Measurements from ENCODE around the gene OPN3. TPM values are rescaled to one million over a fixed set of nuclear protein-coding genes. Genes with fewer than 3 reads are reported as not detected.

The OPN3 gene
- total RNA-seq, 1 donor from 2014 or later = 12.5 TPM

DNA sequence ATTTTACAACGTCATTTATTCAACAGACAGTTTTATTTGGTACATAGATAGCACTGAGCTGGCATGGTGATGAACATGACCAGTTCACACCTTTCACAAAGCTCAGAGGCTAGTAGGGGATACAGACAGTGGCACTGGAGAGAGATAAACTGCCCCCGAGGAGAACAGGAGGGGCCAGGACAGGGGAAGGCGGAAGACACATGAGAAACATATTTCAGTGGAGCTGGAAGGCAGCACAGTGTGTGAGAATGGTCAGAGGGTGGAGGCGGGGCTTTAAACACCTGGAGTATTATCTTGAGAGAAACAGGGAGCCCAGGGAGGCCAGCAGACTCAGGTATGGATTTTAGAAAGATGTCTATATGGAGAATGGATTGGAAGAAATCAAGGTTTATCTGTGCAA, 49.5 kb downstream of the OPN3 start:
- Mint-ChIP-seq H3K4me3 (ENCODE audit: unreplicated experiment) (no peak overlapping the region), H3K9me3 (ENCODE audit: unreplicated experiment) (no peaks in the 10 kb centered on the region), H3K4me1 (ENCODE audit: low read depth, unreplicated experiment) (no peaks in the 10 kb centered on the region), H3K27ac (ENCODE audit: unreplicated experiment) (no peak overlapping the region), H3K27me3 (ENCODE audit: unreplicated experiment) (no peaks in the 10 kb centered on the region), H3K36me3 (ENCODE audit: unreplicated experiment) (no peaks in the 10 kb centered on the region)
- DNase-seq = no peak
- TF ChIP-seq, protein P1, sequence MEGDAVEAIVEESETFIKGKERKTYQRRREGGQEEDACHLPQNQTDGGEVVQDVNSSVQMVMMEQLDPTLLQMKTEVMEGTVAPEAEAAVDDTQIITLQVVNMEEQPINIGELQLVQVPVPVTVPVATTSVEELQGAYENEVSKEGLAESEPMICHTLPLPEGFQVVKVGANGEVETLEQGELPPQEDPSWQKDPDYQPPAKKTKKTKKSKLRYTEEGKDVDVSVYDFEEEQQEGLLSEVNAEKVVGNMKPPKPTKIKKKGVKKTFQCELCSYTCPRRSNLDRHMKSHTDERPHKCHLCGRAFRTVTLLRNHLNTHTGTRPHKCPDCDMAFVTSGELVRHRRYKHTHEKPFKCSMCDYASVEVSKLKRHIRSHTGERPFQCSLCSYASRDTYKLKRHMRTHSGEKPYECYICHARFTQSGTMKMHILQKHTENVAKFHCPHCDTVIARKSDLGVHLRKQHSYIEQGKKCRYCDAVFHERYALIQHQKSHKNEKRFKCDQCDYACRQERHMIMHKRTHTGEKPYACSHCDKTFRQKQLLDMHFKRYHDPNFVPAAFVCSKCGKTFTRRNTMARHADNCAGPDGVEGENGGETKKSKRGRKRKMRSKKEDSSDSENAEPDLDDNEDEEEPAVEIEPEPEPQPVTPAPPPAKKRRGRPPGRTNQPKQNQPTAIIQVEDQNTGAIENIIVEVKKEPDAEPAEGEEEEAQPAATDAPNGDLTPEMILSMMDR (IDR thresholded peaks at IDR 0.05; ENCODE audit: partially characterized antibody, unreplicated experiment) = no peak

DNA sequence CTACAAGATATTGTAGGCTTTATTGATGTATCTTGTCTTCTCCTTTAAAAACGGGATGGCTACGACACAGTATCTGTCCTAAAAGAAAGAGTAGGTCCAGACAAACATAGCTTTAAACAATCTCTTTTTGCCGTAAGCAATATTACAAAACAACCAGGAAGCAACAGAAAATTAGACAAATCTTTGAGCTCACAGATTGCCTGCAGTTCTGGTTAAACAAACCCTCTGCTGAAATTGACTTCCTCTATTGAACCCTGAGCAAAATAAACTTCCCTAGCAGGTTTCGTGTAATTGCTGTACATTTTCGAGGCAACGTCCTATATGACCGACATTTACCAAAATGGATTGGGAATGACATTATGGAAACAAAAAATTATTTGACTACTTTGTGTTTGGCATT, 50.6 kb downstream of the OPN3 start:
- Mint-ChIP-seq H3K27me3 (ENCODE audit: unreplicated experiment) (no peaks in the 10 kb centered on the region), H3K9me3 (ENCODE audit: unreplicated experiment) (no peaks in the 10 kb centered on the region), H3K36me3 (ENCODE audit: unreplicated experiment) (no peaks in the 10 kb centered on the region), H3K4me1 (ENCODE audit: low read depth, unreplicated experiment) (no peaks in the 10 kb centered on the region), H3K27ac (ENCODE audit: unreplicated experiment) (no peak overlapping the region), H3K4me3 (ENCODE audit: unreplicated experiment) (no peak overlapping the region)
- TF ChIP-seq, protein P1 (IDR thresholded peaks at IDR 0.05; ENCODE audit: partially characterized antibody, unreplicated experiment) = no peak
- no peak for DNase-seq

DNA sequence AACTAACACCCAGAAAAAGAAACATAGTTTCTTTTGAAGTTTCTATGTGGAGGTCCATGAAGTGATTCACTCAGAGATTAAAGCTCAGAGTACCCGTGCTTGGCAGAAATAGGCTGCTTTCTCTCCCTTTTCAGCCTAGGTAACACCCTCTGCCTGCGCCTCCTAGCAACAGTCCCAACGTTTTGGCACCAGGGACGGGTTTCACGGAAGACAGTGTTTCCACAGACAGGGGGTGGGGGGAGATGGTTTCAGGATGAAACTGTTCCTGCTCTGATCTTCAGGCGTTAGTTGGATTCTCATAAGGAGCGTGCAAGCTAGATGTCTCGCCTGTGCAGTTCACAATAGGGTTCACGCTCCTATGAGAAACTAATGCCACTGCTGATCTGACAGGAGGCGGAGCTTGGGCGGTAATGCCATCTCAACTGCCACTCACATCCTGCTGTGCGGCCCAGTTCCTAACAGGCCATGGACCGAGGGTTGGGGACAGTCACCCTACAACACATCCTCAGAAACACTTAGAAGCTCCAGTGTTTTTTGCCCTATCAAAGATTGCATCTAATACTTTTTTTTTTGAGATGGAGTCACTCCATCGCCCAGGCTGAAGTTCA, 53.2 kb downstream of the OPN3 start:
- H3K27ac Mint-ChIP-seq (ENCODE audit: unreplicated experiment) = no peak overlapping the region
- H3K36me3 Mint-ChIP-seq (ENCODE audit: unreplicated experiment) = no peaks in the 10 kb centered on the region
- no peak for DNase-seq
- no peaks in the 10 kb centered on the region for H3K27me3 Mint-ChIP-seq (ENCODE audit: unreplicated experiment)
- no peaks in the 10 kb centered on the region for H3K4me1 Mint-ChIP-seq (ENCODE audit: low read depth, unreplicated experiment)
- no peaks in the 10 kb centered on the region for H3K9me3 Mint-ChIP-seq (ENCODE audit: unreplicated experiment)
- TF ChIP-seq, protein P1 (IDR thresholded peaks at IDR 0.05; ENCODE audit: partially characterized antibody, unreplicated experiment) = no peak
- no peak overlapping the region for H3K4me3 Mint-ChIP-seq (ENCODE audit: unreplicated experiment)

DNA sequence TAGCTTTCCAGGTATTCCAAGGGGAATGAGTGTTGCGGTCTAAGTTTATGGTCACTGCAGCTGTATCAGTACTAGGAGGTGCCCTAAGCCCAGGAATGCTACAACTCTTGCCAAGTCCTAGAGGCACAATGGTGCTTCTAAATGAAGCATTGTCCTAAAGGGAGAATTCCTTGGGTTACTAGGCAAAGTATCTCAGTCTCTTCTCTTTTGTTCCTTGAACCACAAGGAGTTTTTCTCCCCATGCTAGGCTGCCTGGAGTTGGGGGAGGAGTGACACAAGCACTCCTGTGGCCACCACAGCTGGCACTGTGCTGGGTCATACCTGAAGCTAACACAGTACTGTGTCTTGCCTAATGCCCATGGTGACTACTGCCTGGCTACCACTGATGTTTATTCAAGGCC, 57.2 kb downstream of the OPN3 start:
- Mint-ChIP-seq H3K4me1 (ENCODE audit: low read depth, unreplicated experiment) (no peaks in the 10 kb centered on the region), H3K27me3 (ENCODE audit: unreplicated experiment) (no peaks in the 10 kb centered on the region), H3K4me3 (ENCODE audit: unreplicated experiment) (no peak overlapping the region), H3K27ac (ENCODE audit: unreplicated experiment) (no peak overlapping the region), H3K36me3 (ENCODE audit: unreplicated experiment) (no peaks in the 10 kb centered on the region), H3K9me3 (ENCODE audit: unreplicated experiment) (peaks cover 1% of the 10 kb centered on the region)
- DNase-seq = no peak
- TF ChIP-seq, protein P1 (IDR thresholded peaks at IDR 0.05; ENCODE audit: partially characterized antibody, unreplicated experiment) = no peak

DNA sequence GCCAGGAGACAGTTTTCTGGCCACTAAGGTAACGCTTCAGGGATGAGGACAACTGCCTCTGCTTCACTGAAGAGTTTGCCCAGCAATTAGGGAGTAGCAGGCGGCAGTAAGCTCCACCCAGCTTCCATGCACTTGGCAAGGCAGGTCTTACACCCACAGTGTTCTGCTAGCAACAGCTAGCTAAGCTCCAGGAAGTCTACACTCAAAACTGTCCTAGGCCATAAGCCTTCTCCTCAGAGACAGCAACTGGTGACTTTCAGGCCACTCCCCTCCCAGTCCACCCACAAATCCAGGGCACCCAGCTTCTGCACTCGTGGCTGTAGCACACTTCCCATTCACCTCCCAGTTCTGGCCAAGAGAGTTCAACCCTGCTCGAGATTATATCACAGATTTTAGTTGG, 60.7 kb downstream of the OPN3 start:
- TF ChIP-seq, protein P1 (IDR thresholded peaks at IDR 0.05; ENCODE audit: partially characterized antibody, unreplicated experiment) = no peak
- no peaks in the 10 kb centered on the region for H3K27me3 Mint-ChIP-seq (ENCODE audit: unreplicated experiment)
- H3K27ac Mint-ChIP-seq (ENCODE audit: unreplicated experiment) = no peak overlapping the region
- no peaks in the 10 kb centered on the region for H3K4me1 Mint-ChIP-seq (ENCODE audit: low read depth, unreplicated experiment)
- H3K4me3 Mint-ChIP-seq (ENCODE audit: unreplicated experiment) = no peak overlapping the region
- DNase-seq = no peak
- H3K36me3 Mint-ChIP-seq (ENCODE audit: unreplicated experiment) = no peaks in the 10 kb centered on the region
- H3K9me3 Mint-ChIP-seq (ENCODE audit: unreplicated experiment) = peaks cover 1% of the 10 kb centered on the region
